ENCODE measurements around the gene BNC2.

Gene BNC2

DNA sequence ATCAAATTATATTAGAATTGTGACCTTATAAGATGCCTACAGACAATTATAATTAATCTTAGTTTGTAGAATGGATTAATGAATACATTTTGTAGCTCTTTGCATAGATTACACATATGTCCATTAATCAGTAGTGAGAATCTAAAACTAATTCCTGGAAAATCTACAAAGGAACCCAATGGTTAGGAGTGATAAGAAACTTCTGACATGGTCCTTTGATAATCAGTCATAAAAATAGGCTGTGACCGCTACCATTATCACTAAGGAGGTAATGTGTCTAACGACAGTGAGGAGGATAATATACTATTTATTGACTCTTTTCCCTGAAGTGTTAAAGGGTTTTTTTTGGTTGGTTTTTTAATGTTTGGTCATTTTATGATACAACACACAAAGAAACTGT is 46.6 kb downstream of the BNC2 start:
- TF ChIP-seq NFIC (IDR thresholded peaks at IDR 0.05), result no peak
- TF ChIP-seq, protein P1, sequence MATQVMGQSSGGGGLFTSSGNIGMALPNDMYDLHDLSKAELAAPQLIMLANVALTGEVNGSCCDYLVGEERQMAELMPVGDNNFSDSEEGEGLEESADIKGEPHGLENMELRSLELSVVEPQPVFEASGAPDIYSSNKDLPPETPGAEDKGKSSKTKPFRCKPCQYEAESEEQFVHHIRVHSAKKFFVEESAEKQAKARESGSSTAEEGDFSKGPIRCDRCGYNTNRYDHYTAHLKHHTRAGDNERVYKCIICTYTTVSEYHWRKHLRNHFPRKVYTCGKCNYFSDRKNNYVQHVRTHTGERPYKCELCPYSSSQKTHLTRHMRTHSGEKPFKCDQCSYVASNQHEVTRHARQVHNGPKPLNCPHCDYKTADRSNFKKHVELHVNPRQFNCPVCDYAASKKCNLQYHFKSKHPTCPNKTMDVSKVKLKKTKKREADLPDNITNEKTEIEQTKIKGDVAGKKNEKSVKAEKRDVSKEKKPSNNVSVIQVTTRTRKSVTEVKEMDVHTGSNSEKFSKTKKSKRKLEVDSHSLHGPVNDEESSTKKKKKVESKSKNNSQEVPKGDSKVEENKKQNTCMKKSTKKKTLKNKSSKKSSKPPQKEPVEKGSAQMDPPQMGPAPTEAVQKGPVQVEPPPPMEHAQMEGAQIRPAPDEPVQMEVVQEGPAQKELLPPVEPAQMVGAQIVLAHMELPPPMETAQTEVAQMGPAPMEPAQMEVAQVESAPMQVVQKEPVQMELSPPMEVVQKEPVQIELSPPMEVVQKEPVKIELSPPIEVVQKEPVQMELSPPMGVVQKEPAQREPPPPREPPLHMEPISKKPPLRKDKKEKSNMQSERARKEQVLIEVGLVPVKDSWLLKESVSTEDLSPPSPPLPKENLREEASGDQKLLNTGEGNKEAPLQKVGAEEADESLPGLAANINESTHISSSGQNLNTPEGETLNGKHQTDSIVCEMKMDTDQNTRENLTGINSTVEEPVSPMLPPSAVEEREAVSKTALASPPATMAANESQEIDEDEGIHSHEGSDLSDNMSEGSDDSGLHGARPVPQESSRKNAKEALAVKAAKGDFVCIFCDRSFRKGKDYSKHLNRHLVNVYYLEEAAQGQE (IDR thresholded peaks at IDR 0.05; ENCODE audit: low read depth), result no peak

DNA sequence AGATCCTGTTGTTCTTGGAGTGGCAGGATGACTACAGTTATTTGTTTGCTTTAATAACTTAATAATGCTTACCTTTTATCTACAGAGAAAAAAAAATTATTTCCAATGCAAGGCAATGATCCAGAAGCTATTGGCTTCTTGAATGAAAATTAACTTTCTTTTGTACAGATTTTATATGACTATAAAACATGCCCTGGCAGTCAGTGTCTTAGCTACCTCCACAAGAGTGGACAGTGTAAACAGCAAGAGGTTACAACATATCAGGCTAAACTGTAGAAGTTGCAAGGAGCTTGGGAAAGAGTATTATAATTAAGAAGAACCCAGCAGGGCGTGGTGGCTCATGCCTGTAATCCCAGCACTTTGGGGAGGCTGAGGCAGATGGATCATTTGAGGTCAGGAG is 49.1 kb downstream of the BNC2 start:
- TF ChIP-seq TEAD4 (IDR thresholded peaks at IDR 0.05), result no peak
- TF ChIP-seq ZBTB7A (IDR thresholded peaks at IDR 0.05; ENCODE audit: low read depth), result no peak
- no peak for TF ChIP-seq YY1 (IDR thresholded peaks at IDR 0.05; ENCODE audit: low read depth)
- TF ChIP-seq FOXM1 (IDR thresholded peaks at IDR 0.05; ENCODE audit: borderline replicate concordance, low read depth), result no peak
- no peak for TF ChIP-seq EGR1 (IDR thresholded peaks at IDR 0.05)
- TF ChIP-seq TAF1 (IDR thresholded peaks at IDR 0.05; ENCODE audit: low read depth), result no peak
- TF ChIP-seq EP300 (IDR thresholded peaks at IDR 0.05; ENCODE audit: borderline replicate concordance), result no peak
- no peak for TF ChIP-seq TCF12 (IDR thresholded peaks at IDR 0.05; ENCODE audit: low read depth)
- no peak for TF ChIP-seq CREB1 (IDR thresholded peaks at IDR 0.05; ENCODE audit: low read depth)

DNA sequence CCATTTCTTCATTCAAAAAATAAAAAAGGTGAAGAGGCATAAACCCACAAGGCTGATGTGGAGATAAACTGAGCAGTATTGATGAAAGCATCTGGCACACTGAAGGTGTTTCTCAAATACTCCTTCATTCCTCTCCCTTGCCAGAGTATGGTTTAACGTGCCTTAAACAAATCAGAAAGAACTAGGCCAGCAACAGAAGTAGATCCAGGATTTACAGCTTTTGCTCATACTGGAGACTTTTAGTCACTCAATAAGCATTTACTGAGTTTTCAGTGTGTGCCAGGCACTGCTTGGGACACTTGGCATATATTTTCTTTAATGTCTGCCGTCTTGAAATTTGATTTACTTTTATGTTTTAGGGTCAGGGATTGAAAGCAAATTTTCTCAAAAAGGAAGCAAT is 53.0 kb downstream of the BNC2 start:
- TF ChIP-seq TCF12 (IDR thresholded peaks at IDR 0.05; ENCODE audit: low read depth) (no peak), EP300 (IDR thresholded peaks at IDR 0.05; ENCODE audit: borderline replicate concordance) (no peak), YY1 (IDR thresholded peaks at IDR 0.05; ENCODE audit: low read depth) (no peak), TAF1 (IDR thresholded peaks at IDR 0.05; ENCODE audit: low read depth) (no peak)
- TF ChIP-seq, protein P1 (IDR thresholded peaks at IDR 0.05; ENCODE audit: low read depth), result no peak
- TF ChIP-seq, protein P2, sequence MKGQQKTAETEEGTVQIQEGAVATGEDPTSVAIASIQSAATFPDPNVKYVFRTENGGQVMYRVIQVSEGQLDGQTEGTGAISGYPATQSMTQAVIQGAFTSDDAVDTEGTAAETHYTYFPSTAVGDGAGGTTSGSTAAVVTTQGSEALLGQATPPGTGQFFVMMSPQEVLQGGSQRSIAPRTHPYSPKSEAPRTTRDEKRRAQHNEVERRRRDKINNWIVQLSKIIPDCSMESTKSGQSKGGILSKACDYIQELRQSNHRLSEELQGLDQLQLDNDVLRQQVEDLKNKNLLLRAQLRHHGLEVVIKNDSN (IDR thresholded peaks at IDR 0.05), result no peak

DNA sequence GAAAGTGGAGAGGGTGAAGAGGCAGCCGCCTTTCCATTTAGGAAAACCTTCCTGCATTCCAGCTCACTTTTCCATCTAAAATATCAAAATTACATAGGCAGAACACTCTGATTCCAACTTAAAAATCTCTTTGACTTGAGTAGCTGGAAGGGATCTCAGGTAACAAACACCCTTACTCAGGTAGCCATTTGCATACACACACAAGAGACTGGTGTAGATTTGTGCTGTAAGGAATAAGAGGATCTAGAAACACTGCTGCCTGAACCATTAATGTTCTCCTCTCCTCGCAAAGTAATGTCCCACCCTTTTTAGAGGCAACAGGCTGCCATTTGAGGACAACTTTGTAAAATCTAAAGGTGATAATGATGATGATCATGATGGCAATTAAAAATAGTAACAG is 53.5 kb downstream of the BNC2 start:
- TF ChIP-seq CEBPB (IDR thresholded peaks at IDR 0.05), result no peak
- TF ChIP-seq EP300 (IDR thresholded peaks at IDR 0.05; ENCODE audit: borderline replicate concordance), result no peak
- TF ChIP-seq, protein P2 (IDR thresholded peaks at IDR 0.05), result no peak
- TF ChIP-seq FOXM1 (IDR thresholded peaks at IDR 0.05; ENCODE audit: borderline replicate concordance, low read depth), result no peak
- no peak for TF ChIP-seq TCF12 (IDR thresholded peaks at IDR 0.05; ENCODE audit: low read depth)

DNA sequence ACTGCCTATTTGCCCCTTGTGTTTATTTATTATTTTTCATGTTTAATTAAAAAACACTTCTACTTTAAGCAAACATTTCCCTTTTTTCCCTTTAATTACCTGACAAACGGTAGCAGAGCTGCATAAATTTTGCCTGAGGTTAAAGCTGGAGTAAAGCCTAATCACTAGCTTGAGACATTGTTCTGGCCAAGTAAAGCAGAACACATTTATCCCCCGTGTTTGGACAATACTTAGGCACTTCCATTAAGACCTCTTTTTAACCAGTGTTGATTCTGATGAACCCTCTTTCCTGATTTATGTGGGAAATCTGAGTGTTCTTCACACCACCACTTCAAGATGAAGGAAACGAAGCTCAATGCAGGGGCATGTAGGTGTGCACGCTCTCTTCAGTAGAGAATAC is 54.5 kb downstream of the BNC2 start:
- TF ChIP-seq CREB1 (IDR thresholded peaks at IDR 0.05; ENCODE audit: low read depth) (no peak), NFIC (IDR thresholded peaks at IDR 0.05) (peak; percentile 86), TAF1 (IDR thresholded peaks at IDR 0.05; ENCODE audit: low read depth) (no peak), EGR1 (IDR thresholded peaks at IDR 0.05) (no peak), EP300 (IDR thresholded peaks at IDR 0.05; ENCODE audit: borderline replicate concordance) (peak; percentile 61; the same call in 1 of the 2 replicates), TCF12 (IDR thresholded peaks at IDR 0.05; ENCODE audit: low read depth) (peak; percentile 77), CEBPB (IDR thresholded peaks at IDR 0.05) (no peak), TEAD4 (IDR thresholded peaks at IDR 0.05) (peak; percentile 68), ZBTB7A (IDR thresholded peaks at IDR 0.05; ENCODE audit: low read depth) (no peak), RAD21 (IDR thresholded peaks at IDR 0.05; ENCODE audit: low read depth) (no peak), YY1 (IDR thresholded peaks at IDR 0.05; ENCODE audit: low read depth) (0 out of 2 replicates have a peak, but pooled peaks have one; percentile 38), FOXM1 (IDR thresholded peaks at IDR 0.05; ENCODE audit: borderline replicate concordance, low read depth) (no peak; the same call in 1 of the 2 replicates)
- TF ChIP-seq, protein P1 (IDR thresholded peaks at IDR 0.05; ENCODE audit: low read depth), result no peak
- TF ChIP-seq, protein P3, sequence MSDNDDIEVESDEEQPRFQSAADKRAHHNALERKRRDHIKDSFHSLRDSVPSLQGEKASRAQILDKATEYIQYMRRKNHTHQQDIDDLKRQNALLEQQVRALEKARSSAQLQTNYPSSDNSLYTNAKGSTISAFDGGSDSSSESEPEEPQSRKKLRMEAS (IDR thresholded peaks at IDR 0.05), result no peak; the same call in 1 of the 2 replicates
- TF ChIP-seq, protein P2 (IDR thresholded peaks at IDR 0.05), result no peak

Data from Ishikawa (cell line).